OCI-LY3 (cell line): ENCODE data around the gene AFDN.

Experiments
- CTCF ChIP-seq: fragments of 200-600, 300-600 bp; sonication (generic); IDR thresholded peaks from 2 replicates; pipeline ENCODE4 v1.5.1; 2014; ENCODE audit warnings: antibody characterized with exemption, low read length, low read depth
- EZH2phosphoT487 ChIP-seq: fragments of 200-600 bp; shearing (Covaris generic); IDR thresholded peaks from 2 replicates; pipeline ENCODE4 v1.6.1; 2018; ENCODE audit warnings: antibody characterized with exemption, mixed run types, low read depth

- TF ChIP-seq CTCF (no peak), EZH2phosphoT487 (no peak)
These were observed 20.4 kb downstream of the AFDN start for GRCh38 chr6:167846997-167847606.
